ENCODE results near the gene VIPR1. TPM values are rescaled to one million over a fixed set of nuclear protein-coding genes. Genes with fewer than 3 reads are reported as not detected.

Gene VIPR1
- total RNA-seq, 4 donors from 2014 or later, result 6.3 to 117 (median 26.0) TPM

GRCh38 chr3:42545284-42545900 lies 42.9 kb downstream of the VIPR1 start:
- Histone ChIP-seq H3K27me3 (no peaks in the 10 kb centered on the region), H3K4me1 (peaks cover 12 to 21% of the 10 kb centered on the region in 2 donors), H3K4me3 (replicated peaks in 1 of 3) (no peak overlapping the region), H3K27ac (peak overlapping the region in 2 of 3 donors; percentile 10 to 52), H3K36me3 (no peaks in the 10 kb centered on the region), H3K9me3 (no peaks in the 10 kb centered on the region)
- intact Hi-C loops (cut with DNase I), result loop anchor here (10.0 kb wide), 1 partner anchor 291 kb away; no protein-coding TSS in a partner anchor
- no peak for DNase-seq
- WGBS, 2 donors, result 74 to 87% methylated on average over 5 of the region's 5 CpGs
- TF ChIP-seq CTCF (IDR thresholded peaks at IDR 0.05) (peak in 1 of 6 experiments; percentile 2), POLR2A (IDR thresholded peaks at IDR 0.05) (no peak)

GRCh38 chr3:42546691-42547213 lies 44.3 kb downstream of the VIPR1 start:
- Histone ChIP-seq H3K36me3 (peaks cover 0 to 1% of the 10 kb centered on the region in 2 donors), H3K27me3 (no peaks in the 10 kb centered on the region), H3K4me3 (replicated peaks in 1 of 3) (no peak overlapping the region), H3K27ac (no peak overlapping the region), H3K9me3 (no peaks in the 10 kb centered on the region), H3K4me1 (peaks cover 12 to 21% of the 10 kb centered on the region in 2 donors)
- no peak for DNase-seq
- WGBS, 2 donors, result 93 to 95% methylated on average over 3 of the region's 3 CpGs
- TF ChIP-seq CTCF (IDR thresholded peaks at IDR 0.05) (no peak), POLR2A (IDR thresholded peaks at IDR 0.05) (no peak)
- intact Hi-C loops (cut with DNase I), result loop anchor here (10.0 kb wide), 1 partner anchor 292 kb away; no protein-coding TSS in a partner anchor

GRCh38 chr3:42547401-42547945 lies 45.0 kb downstream of the VIPR1 start:
- WGBS, 2 donors, result 39 to 48% methylated on average over 7 of the region's 7 CpGs
- Histone ChIP-seq H3K4me3 (replicated peaks in 1 of 3) (no peak overlapping the region), H3K36me3 (peaks cover 0 to 7% of the 10 kb centered on the region in 2 donors), H3K27me3 (no peaks in the 10 kb centered on the region), H3K4me1 (peaks cover 12 to 21% of the 10 kb centered on the region in 2 donors), H3K27ac (no peak overlapping the region), H3K9me3 (no peaks in the 10 kb centered on the region)
- TF ChIP-seq POLR2A (IDR thresholded peaks at IDR 0.05), result no peak
- peak; percentile 65 to 98 (median 71) for TF ChIP-seq CTCF (IDR thresholded peaks at IDR 0.05)
- intact Hi-C loops (cut with DNase I), result loop anchor here (10.0 kb wide), 1 partner anchor 293 kb away; no protein-coding TSS in a partner anchor
- peak; percentile 60 to 68 for DNase-seq

- intact Hi-C loops (cut with DNase I), result loop anchor here (10.0 kb wide), 1 partner anchor 294 kb away; no protein-coding TSS in a partner anchor
- no peak for TF ChIP-seq CTCF (IDR thresholded peaks at IDR 0.05)
- TF ChIP-seq POLR2A (IDR thresholded peaks at IDR 0.05), result no peak
- peaks cover 11 to 16% of the 10 kb centered on the region in 2 donors for H3K4me1 ChIP-seq
- DNase-seq, result no peak
- no peak overlapping the region for H3K4me3 ChIP-seq (replicated peaks in 1 of 3)
- H3K9me3 ChIP-seq, result no peaks in the 10 kb centered on the region
- no peaks in the 10 kb centered on the region for H3K27me3 ChIP-seq
- peaks cover 16 to 19% of the 10 kb centered on the region in 2 donors for H3K36me3 ChIP-seq
- no peak overlapping the region for H3K27ac ChIP-seq
- 96 to 100% methylated on average over 2 of the region's 2 CpGs for WGBS, 2 donors
Measured at GRCh38 chr3:42549131-42549530, 46.7 kb downstream of the VIPR1 start.

GRCh38 chr3:42550250-42550649 lies 47.8 kb downstream of the VIPR1 start:
- Histone ChIP-seq H3K36me3 (peaks cover 26 to 29% of the 10 kb centered on the region in 2 donors), H3K27me3 (no peaks in the 10 kb centered on the region), H3K27ac (no peak overlapping the region), H3K9me3 (no peaks in the 10 kb centered on the region), H3K4me1 (peaks cover 2 to 4% of the 10 kb centered on the region in 2 donors), H3K4me3 (replicated peaks in 1 of 3) (no peak overlapping the region)
- intact Hi-C loops (cut with DNase I), result no loop called here
- DNase-seq, result no peak
- WGBS, 2 donors, result 87 to 89% methylated on average over 1 of the region's 1 CpG
- TF ChIP-seq POLR2A (IDR thresholded peaks at IDR 0.05) (no peak), CTCF (IDR thresholded peaks at IDR 0.05) (no peak)

Measured in thyroid gland (tissue), 4 donors.